ENCODE data around the gene DLEC1.

DLEC1 gene

DNA sequence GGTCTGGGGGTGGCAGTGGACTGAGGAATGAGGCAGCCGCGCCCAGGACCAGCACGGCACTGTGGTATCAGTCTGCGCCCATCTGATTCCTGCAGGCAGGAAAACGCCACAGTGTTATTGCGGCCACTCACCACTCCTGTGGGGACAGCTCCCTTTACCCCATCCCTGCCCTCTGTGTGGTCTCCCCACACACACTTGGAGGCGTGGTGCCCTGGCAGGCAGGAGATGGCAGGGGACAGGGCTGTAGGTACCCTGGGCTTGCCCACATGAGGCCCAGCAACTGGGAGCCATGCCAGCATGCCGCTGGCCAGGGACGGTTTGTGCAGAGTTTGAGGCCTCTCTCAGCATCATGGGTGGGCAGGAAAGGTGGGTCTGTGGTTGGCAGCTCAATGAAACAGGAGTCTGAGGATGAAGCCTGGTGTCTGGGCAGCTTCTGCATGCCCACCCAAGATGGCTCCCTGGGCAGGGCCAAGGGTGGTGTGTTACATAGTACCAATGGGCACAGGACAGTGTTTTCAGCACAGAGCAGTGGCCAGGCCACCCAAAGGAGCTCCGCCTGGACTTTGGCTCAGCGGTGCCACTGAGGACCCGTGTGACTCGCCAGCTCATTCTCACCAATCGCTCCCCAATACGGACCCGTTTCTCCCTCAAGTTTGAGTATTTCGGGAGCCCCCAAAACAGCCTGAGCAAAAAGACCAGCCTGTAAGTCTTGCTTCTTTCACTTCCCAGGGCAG is 70.7 kb downstream of the DLEC1 start:
- H3K4me3 ChIP-seq (ENCODE audit: low read length): no peak overlapping the region
- no peak overlapping the region for H3K4me2 ChIP-seq (ENCODE audit: low read length)
- no peak overlapping the region for H3K9ac ChIP-seq (ENCODE audit: low read depth, low read length)
- H3K27me3 ChIP-seq (ENCODE audit: control insufficient read depth, insufficient read depth, low read length): peaks cover 15% of the 10 kb centered on the region
- no peaks in the 10 kb centered on the region for H3K9me3 ChIP-seq (replicated peaks; ENCODE audit: low read length)
- H3K4me1 ChIP-seq (ENCODE audit: control insufficient read depth, insufficient read depth, low read length): no peaks in the 10 kb centered on the region
- no peaks in the 10 kb centered on the region for H3K36me3 ChIP-seq (ENCODE audit: insufficient read depth, low read length)

GRCh38 chr3:38110314-38111050 is 71.5 kb downstream of the DLEC1 start:
- Histone ChIP-seq H3K4me1 (ENCODE audit: control insufficient read depth, insufficient read depth, low read length) (no peaks in the 10 kb centered on the region), H3K4me3 (ENCODE audit: low read length) (no peak overlapping the region), H3K4me2 (ENCODE audit: low read length) (no peak overlapping the region), H3K27me3 (ENCODE audit: control insufficient read depth, insufficient read depth, low read length) (peaks cover 14% of the 10 kb centered on the region), H3K9ac (ENCODE audit: low read depth, low read length) (no peak overlapping the region), H3K9me3 (replicated peaks; ENCODE audit: low read length) (no peaks in the 10 kb centered on the region), H3K36me3 (ENCODE audit: insufficient read depth, low read length) (no peaks in the 10 kb centered on the region)

- H3K4me1 ChIP-seq (ENCODE audit: control insufficient read depth, insufficient read depth, low read length): no peaks in the 10 kb centered on the region
- H3K9ac ChIP-seq (ENCODE audit: low read depth, low read length): no peak overlapping the region
- no peaks in the 10 kb centered on the region for H3K36me3 ChIP-seq (ENCODE audit: insufficient read depth, low read length)
- H3K4me3 ChIP-seq (ENCODE audit: low read length): no peak overlapping the region
- peaks cover 18% of the 10 kb centered on the region for H3K27me3 ChIP-seq (ENCODE audit: control insufficient read depth, insufficient read depth, low read length)
- no peak overlapping the region for H3K4me2 ChIP-seq (ENCODE audit: low read length)
- no peaks in the 10 kb centered on the region for H3K9me3 ChIP-seq (replicated peaks; ENCODE audit: low read length)
These were observed 72.2 kb downstream of the DLEC1 start for GRCh38 chr3:38111201-38111600.

DNA sequence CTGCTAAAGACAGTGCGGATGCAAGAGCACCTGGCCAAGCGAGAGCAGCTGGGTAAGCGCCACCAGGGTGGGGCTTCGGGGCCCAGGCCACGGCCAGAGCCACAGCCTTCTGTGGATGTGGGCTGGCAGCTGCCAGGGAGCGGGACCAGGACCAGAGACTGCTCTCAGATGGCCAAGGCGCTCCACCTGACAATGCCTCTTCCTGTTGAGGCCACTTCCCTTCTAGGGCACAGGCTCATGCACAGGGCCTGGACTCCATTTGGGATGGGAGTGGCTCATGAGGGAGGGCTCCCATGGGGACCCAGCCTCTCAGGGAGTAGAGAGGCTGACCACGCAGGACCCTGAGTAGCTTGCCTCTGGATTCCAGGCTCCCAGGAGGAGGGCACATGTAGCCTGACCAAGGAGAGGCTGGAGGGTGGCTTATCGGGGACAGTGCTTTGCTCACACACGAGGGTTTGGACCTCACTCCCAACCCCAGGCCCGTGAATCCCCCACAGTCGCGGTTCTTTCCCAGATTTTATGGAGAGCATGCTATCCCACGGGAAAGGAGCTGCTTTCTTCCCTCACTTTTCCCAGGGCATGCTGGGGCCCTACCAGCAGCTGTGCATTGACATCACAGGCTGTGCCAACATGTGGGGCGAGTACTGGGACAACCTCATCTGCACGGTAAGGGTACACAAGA is 72.8 kb downstream of the DLEC1 start:
- peaks cover 16% of the 10 kb centered on the region for H3K27me3 ChIP-seq (ENCODE audit: control insufficient read depth, insufficient read depth, low read length)
- no peak overlapping the region for H3K9ac ChIP-seq (ENCODE audit: low read depth, low read length)
- H3K9me3 ChIP-seq (replicated peaks; ENCODE audit: low read length): no peaks in the 10 kb centered on the region
- H3K36me3 ChIP-seq (ENCODE audit: insufficient read depth, low read length): no peaks in the 10 kb centered on the region
- no peak overlapping the region for H3K4me3 ChIP-seq (ENCODE audit: low read length)
- no peak overlapping the region for H3K4me2 ChIP-seq (ENCODE audit: low read length)
- H3K4me1 ChIP-seq (ENCODE audit: control insufficient read depth, insufficient read depth, low read length): no peaks in the 10 kb centered on the region

- no peaks in the 10 kb centered on the region for H3K4me1 ChIP-seq (ENCODE audit: control insufficient read depth, insufficient read depth, low read length)
- peaks cover 15% of the 10 kb centered on the region for H3K27me3 ChIP-seq (ENCODE audit: control insufficient read depth, insufficient read depth, low read length)
- H3K36me3 ChIP-seq (ENCODE audit: insufficient read depth, low read length): no peaks in the 10 kb centered on the region
- no peak overlapping the region for H3K9ac ChIP-seq (ENCODE audit: low read depth, low read length)
- H3K4me3 ChIP-seq (ENCODE audit: low read length): no peak overlapping the region
- no peak overlapping the region for H3K4me2 ChIP-seq (ENCODE audit: low read length)
- no peaks in the 10 kb centered on the region for H3K9me3 ChIP-seq (replicated peaks; ENCODE audit: low read length)
These were observed 73.4 kb downstream of the DLEC1 start for GRCh38 chr3:38112378-38112761.

GRCh38 chr3:38114052-38114874 is 75.3 kb downstream of the DLEC1 start:
- Histone ChIP-seq H3K9ac (ENCODE audit: low read depth, low read length) (no peak overlapping the region), H3K4me1 (ENCODE audit: control insufficient read depth, insufficient read depth, low read length) (no peaks in the 10 kb centered on the region), H3K36me3 (ENCODE audit: insufficient read depth, low read length) (no peaks in the 10 kb centered on the region), H3K27me3 (ENCODE audit: control insufficient read depth, insufficient read depth, low read length) (peaks cover 13% of the 10 kb centered on the region), H3K4me3 (ENCODE audit: low read length) (no peak overlapping the region), H3K4me2 (ENCODE audit: low read length) (no peak overlapping the region), H3K9me3 (replicated peaks; ENCODE audit: low read length) (no peaks in the 10 kb centered on the region)

DNA sequence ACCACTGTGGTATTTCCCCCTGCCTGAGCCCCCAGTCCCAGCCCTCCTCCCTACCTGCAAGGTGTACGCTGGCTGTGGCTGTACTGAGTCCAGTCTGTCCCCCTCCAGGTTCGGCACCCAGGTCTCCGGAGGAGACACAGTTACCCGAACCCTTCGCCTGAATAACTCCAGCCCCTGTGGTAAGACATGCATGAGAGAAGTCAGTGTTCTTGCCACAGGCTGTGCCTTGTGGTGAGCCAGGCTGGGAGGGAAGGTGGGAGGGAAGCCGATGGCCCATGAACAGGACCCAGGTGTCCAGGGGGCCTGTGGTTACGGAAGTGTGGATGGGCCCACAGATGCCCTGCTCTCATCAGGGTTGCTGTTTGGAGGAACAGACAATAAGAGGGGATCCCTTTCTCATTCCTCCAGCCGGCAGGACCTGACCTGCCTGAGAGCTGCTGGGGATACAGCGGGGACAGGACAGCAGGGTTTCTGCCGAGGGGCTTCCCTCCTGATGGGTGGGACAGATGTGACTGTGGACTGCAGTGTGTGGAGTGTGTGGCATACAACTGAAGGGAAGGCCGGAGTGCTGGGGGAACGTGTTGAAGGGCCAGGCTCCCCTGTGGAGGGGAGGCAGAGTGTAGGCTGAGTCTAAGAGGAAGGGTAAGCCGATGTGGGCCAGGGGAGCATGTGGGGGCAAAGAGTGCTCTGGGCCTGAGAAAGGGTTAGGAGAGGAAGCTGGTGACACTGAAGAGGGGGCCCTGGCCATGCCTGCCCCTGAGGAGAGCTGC is 76.1 kb downstream of the DLEC1 start:
- no peaks in the 10 kb centered on the region for H3K4me1 ChIP-seq (ENCODE audit: control insufficient read depth, insufficient read depth, low read length)
- H3K9ac ChIP-seq (ENCODE audit: low read depth, low read length): no peak overlapping the region
- H3K27me3 ChIP-seq (ENCODE audit: control insufficient read depth, insufficient read depth, low read length): peaks cover 13% of the 10 kb centered on the region
- H3K4me3 ChIP-seq (ENCODE audit: low read length): no peak overlapping the region
- no peaks in the 10 kb centered on the region for H3K9me3 ChIP-seq (replicated peaks; ENCODE audit: low read length)
- no peak overlapping the region for H3K4me2 ChIP-seq (ENCODE audit: low read length)
- no peaks in the 10 kb centered on the region for H3K36me3 ChIP-seq (ENCODE audit: insufficient read depth, low read length)

DNA sequence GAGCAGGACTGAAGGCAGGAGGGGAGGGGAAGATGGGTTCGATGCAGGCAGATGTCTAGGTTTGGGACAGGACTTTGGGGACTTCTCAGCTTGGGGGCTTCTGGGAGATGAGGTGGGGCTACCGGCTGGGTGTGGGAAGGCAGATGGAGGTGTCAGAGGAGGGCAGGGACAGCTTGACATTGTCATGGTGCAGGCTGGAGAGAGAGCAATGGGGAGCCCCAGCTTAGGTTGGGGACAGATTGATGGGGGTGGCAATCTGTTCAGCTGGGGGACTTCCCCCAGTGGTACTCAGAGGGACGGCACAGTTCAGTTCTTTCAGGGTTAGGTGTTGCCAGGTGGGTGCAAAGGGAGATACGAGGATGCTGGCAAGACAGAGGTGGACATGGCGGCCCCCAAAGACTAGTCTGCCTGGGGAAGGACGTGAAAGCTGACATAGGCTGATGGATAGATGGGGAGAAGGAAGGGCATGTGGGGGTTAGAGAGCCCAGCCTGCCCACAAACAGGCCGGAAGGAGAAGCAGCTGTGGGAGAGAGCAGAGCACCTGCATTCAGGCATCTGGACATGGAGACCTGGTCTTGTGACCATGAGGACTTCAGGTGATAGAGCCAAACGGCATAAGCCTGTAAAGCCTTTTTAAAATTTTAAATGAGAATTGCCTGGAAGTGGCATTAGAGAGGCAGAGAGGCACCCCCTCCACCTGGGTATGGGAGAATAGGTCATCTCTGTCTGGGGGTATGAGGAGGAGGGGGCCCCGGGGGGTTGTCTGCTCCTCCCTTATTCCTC is 76.8 kb downstream of the DLEC1 start:
- H3K4me3 ChIP-seq (ENCODE audit: low read length): no peak overlapping the region
- no peak overlapping the region for H3K4me2 ChIP-seq (ENCODE audit: low read length)
- peaks cover 13% of the 10 kb centered on the region for H3K27me3 ChIP-seq (ENCODE audit: control insufficient read depth, insufficient read depth, low read length)
- no peaks in the 10 kb centered on the region for H3K4me1 ChIP-seq (ENCODE audit: control insufficient read depth, insufficient read depth, low read length)
- H3K9me3 ChIP-seq (replicated peaks; ENCODE audit: low read length): no peaks in the 10 kb centered on the region
- H3K9ac ChIP-seq (ENCODE audit: low read depth, low read length): no peak overlapping the region
- H3K36me3 ChIP-seq (ENCODE audit: insufficient read depth, low read length): no peaks in the 10 kb centered on the region

DNA sequence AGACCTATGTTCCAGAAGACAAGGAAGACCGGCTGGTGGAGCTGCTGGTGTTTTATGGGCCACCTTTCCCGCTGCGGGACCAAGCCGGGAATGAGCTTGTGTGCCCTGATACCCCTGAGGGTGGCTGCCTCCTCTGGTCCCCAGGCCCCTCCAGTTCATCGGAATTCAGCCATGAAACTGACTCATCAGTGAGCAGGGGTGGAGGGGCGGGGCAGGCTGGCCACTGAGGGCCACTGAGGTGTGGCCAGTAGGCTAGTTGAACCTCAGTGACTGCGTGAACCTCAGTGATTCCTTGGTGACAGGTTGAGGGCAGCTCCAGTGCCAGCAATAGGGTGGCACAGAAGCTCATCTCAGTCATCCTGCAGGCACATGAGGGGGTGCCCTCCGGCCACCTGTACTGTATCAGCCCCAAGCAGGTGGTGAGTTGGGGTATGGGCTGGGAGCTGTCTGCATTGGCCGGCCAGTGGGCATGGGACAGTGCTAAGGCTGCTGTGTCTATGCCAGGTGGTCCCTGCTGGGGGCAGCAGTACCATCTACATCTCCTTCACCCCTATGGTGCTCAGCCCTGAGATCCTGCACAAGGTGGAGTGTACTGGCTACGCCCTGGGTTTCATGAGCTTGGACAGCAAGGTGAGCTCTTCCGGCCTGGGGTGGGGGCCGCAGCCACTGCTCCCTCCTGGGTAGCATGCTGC is 77.6 kb downstream of the DLEC1 start:
- no peak overlapping the region for H3K4me3 ChIP-seq (ENCODE audit: low read length)
- no peak overlapping the region for H3K9ac ChIP-seq (ENCODE audit: low read depth, low read length)
- H3K36me3 ChIP-seq (ENCODE audit: insufficient read depth, low read length): peaks cover 4% of the 10 kb centered on the region
- H3K27me3 ChIP-seq (ENCODE audit: control insufficient read depth, insufficient read depth, low read length): peaks cover 9% of the 10 kb centered on the region
- no peaks in the 10 kb centered on the region for H3K4me1 ChIP-seq (ENCODE audit: control insufficient read depth, insufficient read depth, low read length)
- H3K4me2 ChIP-seq (ENCODE audit: low read length): no peak overlapping the region
- H3K9me3 ChIP-seq (replicated peaks; ENCODE audit: low read length): no peaks in the 10 kb centered on the region
